ENCODE results near the gene TMC6. TPM values are rescaled to one million over a fixed set of nuclear protein-coding genes. Genes with fewer than 3 reads are reported as not detected.

Gene TMC6
- total RNA-seq, 4 donors from 2014 or later = 0.27 to 4.9 (median 2.6) TPM

- in situ Hi-C loops (cut with MboI; ENCODE audit: low sequenced_read_pairs in 4 of 4) = loop anchor here in 2 of 4 donors (5.0 to 10.0 kb wide), 3 partner anchors 65 to 133 kb away; partner anchors contain the start of genes AFMID (in 1 of the 2) and TK1 (in 1 of the 2)
- no peaks in the 10 kb centered on the region for H3K36me3 ChIP-seq
- no peak for ATAC-seq
Observed at GRCh38 chr17:78111727-78112517, 16.6 kb downstream of the TMC6 start.

GRCh38 chr17:78111016-78111726 lies 17.4 kb downstream of the TMC6 start:
- DNase-seq (no peak), ATAC-seq (peak; percentile 8 to 10)
- in situ Hi-C loops (cut with MboI; ENCODE audit: low sequenced_read_pairs in 4 of 4) = loop anchor here in 2 of 4 donors (5.0 to 10.0 kb wide), 3 partner anchors 66 to 134 kb away; partner anchors contain the start of genes AFMID (in 1 of the 2) and TK1 (in 1 of the 2)
- no peak overlapping the region for H3K4me3 ChIP-seq
- TF ChIP-seq POLR2A (IDR thresholded peaks at IDR 0.05) (no peak), CTCF (IDR thresholded peaks at IDR 0.05 in 4 of 5, conservative IDR thresholded peaks at IDR 0.05 in 1 of 5) (no peak)
- H3K9me3 ChIP-seq = no peaks in the 10 kb centered on the region
- no peaks in the 10 kb centered on the region for H3K27me3 ChIP-seq
- intact Hi-C loops (cut with DNase I; ENCODE audit: low total_unique reads) = no loop called here
- peak overlapping the region; percentile 76 to 85 (median 82) for H3K27ac ChIP-seq
- peaks cover 25 to 31% of the 10 kb centered on the region in 2 donors for H3K4me1 ChIP-seq
- no peaks in the 10 kb centered on the region for H3K36me3 ChIP-seq

More at GRCh38 chr17:78111727-78112517, 16.6 kb downstream of the TMC6 start:
- TF ChIP-seq CTCF (IDR thresholded peaks at IDR 0.05 in 4 of 5, conservative IDR thresholded peaks at IDR 0.05 in 1 of 5) = no peak
- no peak for TF ChIP-seq POLR2A (IDR thresholded peaks at IDR 0.05)
- DNase-seq = no peak
- H3K4me1 ChIP-seq = peaks cover 25 to 31% of the 10 kb centered on the region in 2 donors
- intact Hi-C loops (cut with DNase I; ENCODE audit: low total_unique reads) = loop anchor here (1.0 to 2.0 kb wide), 3 partner anchors 23 to 139 kb away; no protein-coding TSS in a partner anchor
- H3K4me3 ChIP-seq = no peak overlapping the region
- no peaks in the 10 kb centered on the region for H3K27me3 ChIP-seq
- H3K9me3 ChIP-seq = no peaks in the 10 kb centered on the region
- peak overlapping the region in 3 of 4 donors; percentile 82 to 85 (median 82) for H3K27ac ChIP-seq

- Histone ChIP-seq H3K27me3 (no peaks in the 10 kb centered on the region), H3K36me3 (peaks cover 0 to 3% of the 10 kb centered on the region in 2 donors), H3K4me3 (no peak overlapping the region), H3K9me3 (no peaks in the 10 kb centered on the region), H3K27ac (peak overlapping the region; percentile 76 to 85 (median 82)), H3K4me1 (peaks cover 25 to 31% of the 10 kb centered on the region in 2 donors)
- in situ Hi-C loops (cut with MboI; ENCODE audit: low sequenced_read_pairs in 4 of 4) (loop anchor here in 2 of 4 donors (5.0 to 10.0 kb wide), 3 partner anchors 67 to 134 kb away; partner anchors contain the start of genes AFMID (in 1 of the 2) and TK1 (in 1 of the 2)), intact Hi-C loops (cut with DNase I; ENCODE audit: low total_unique reads) (no loop called here)
- DNase-seq (peak; percentile 73 to 94), ATAC-seq (peak; percentile 91 to 93)
- TF ChIP-seq POLR2A (IDR thresholded peaks at IDR 0.05) (no peak), CTCF (IDR thresholded peaks at IDR 0.05 in 4 of 5, conservative IDR thresholded peaks at IDR 0.05 in 1 of 5) (no peak)
Observed at GRCh38 chr17:78110363-78111015, 18.1 kb downstream of the TMC6 start.

GRCh38 chr17:78109489-78109761 lies 19.1 kb downstream of the TMC6 start:
- H3K4me1 ChIP-seq = peaks cover 25 to 31% of the 10 kb centered on the region in 2 donors
- ATAC-seq (no peak), DNase-seq (no peak)
- TF ChIP-seq POLR2A (IDR thresholded peaks at IDR 0.05) (no peak), CTCF (IDR thresholded peaks at IDR 0.05 in 4 of 5, conservative IDR thresholded peaks at IDR 0.05 in 1 of 5) (no peak)
- peaks cover 0 to 14% of the 10 kb centered on the region in 2 donors for H3K36me3 ChIP-seq
- in situ Hi-C loops (cut with MboI; ENCODE audit: low sequenced_read_pairs in 4 of 4) (no loop called here), intact Hi-C loops (cut with DNase I; ENCODE audit: low total_unique reads) (no loop called here)
- H3K27me3 ChIP-seq = no peaks in the 10 kb centered on the region
- H3K4me3 ChIP-seq = no peak overlapping the region
- peak overlapping the region; percentile 76 to 85 (median 82) for H3K27ac ChIP-seq
- no peaks in the 10 kb centered on the region for H3K9me3 ChIP-seq
